ENCODE data around the gene NAAA.
"Not testable (repeated sequence)": the region's sequence is repeated elsewhere in the genome, so short reads cannot be mapped to it uniquely, and the experiment has no call there.

Gene NAAA

DNA sequence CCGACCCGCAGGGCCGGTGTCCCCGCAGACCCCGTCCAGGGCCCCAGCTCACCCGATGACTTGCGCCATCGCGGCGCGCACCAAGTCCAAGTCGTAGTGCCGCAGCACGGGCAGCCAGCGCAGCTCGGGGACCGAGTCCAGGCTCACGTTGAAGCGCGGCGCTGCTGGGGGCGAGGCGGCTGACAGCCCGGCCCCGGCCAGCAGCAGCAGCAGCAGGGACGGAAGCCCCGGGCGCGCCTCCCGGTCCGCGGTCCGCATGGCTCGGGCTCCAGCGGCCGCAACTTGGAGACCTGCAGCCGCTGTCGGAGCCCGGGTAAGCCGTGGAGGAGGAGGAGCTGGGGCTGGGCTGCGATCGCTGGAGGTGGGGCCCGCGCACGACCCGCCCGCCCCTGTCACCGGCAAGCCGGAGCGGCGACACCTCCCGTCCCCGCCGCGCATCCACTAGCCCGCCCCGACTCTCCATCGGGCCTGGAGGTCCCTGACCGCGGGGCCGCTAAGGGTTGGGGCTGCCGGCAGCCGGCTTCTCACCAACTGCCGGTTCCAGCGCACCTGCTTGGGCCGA, at the start of gene NAAA:
Gene NAAA, minus strand, starts transcription at position 322 of the 562 bp plus-strand sequence. Its CDS starts 64 bp downstream, at position 258.
- DNase-seq (ENCODE audit: low read depth in 2 of 2), result peak; percentile 65 to 75

DNA sequence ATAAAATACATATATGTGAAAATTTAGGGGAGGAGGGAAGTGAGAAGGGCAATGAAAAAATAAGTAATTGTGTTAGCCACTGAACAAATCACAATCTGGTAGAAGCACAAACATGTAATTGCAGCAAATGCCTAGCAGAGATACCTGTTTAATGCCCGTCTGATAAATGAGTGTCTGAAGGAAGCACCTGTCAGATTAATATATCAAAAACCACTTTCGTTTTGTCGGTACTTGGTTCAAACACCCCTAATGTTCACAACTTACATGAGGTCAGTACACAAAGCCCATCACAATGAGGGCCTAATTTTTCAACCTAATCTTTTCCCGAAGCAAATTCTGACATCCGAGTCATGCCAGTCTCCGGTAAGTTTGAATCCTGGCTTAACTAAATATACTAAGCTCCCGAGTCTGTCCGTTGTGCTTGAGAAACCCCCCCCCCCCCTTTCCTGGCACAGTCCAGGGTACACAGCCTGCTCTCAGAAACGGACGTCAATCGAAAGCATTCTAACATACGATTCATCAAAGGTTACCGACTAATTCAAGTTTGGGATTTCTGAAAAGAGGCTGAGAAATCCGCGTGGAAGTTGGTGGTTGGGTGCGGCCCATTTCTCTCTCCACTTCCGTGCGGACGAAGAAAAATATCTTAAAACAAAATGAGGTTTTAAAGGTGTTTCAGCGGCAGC, 49.2 kb upstream of the NAAA start:
- no peak for DNase-seq (ENCODE audit: low read depth in 2 of 2)

DNA sequence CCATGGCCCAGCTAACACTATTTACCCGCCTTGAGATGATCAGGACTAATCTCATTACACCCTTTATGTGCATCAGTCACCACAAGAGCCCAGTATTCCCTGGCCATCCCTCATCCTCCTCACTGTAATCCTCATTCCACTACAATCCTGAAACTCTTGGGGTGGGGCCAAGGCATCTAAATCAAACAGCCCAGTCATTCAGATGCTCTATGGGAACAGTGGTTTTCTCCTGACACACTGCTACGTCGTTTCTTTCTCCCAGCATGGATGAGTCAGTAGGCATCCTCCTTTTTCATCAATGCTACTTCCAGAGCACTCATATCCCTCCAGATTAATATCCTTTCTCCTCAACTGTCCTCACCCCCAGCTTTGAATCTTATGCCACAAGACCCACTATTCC, 44.3 kb upstream of the NAAA start:
- DNase-seq (ENCODE audit: low read depth in 2 of 2), result no peak

DNA sequence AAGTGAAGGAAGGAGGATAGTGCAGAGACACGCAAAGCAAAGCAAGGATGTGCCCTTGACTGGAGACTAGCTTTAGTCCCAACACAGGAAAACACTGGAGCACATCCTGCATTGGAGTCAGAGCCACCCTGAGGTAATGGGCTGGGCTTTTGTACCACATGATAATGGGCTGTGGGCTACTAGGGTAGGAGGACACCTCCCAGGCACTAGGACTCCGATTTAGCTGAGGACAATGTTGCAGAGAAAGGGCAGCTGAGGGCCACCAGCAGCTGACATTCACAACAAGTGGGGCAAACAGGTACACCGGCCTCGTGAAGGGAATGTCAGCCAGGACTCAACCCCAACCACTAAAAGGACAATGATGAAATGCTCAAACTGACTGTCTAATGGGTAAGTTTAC, 39.8 kb upstream of the NAAA start:
- no peak for DNase-seq (ENCODE audit: low read depth in 2 of 2)

DNA sequence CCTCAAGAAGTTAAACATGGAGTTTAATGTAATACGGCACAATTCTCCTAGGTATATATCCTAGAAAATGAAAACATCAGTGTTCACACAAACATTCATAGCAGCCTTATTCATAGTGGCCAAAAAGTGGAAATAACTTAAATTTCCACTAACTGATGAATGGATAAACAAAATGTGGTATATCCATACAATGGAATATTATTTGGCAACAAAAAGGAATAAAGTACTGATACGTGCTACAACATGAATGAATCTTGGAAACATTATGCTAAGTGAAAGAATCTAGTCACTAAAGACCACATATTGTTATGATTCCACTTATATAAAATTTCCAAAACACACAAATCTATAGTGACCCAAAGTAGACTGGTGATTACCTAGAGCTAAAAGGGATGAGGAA, 35.4 kb upstream of the NAAA start:
- no peak for DNase-seq (ENCODE audit: low read depth in 2 of 2)

GRCh38 chr4:75973766-75974165, 33.0 kb upstream of the NAAA start:
- DNase-seq (ENCODE audit: low read depth in 2 of 2), result no peak

DNA sequence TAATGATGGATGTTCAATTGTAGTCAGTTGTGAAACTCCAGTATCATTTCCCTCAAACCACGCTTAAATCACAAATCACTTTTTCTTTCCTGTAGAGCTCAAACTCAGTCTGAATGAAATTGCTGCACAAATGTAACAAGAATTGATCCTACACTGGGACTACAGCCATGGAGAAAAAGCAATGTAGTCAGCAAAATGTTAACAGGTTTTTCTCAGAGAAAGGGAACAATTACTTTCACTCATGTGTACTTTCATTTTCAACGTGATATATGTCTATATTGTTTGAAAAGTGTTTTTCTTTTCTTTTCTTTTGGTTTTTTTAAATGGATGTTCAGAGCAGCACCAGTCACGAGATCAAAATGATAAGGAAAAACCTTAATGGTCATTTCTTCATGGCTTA, 27.3 kb upstream of the NAAA start:
- no peak for DNase-seq (ENCODE audit: low read depth in 2 of 2)

DNA sequence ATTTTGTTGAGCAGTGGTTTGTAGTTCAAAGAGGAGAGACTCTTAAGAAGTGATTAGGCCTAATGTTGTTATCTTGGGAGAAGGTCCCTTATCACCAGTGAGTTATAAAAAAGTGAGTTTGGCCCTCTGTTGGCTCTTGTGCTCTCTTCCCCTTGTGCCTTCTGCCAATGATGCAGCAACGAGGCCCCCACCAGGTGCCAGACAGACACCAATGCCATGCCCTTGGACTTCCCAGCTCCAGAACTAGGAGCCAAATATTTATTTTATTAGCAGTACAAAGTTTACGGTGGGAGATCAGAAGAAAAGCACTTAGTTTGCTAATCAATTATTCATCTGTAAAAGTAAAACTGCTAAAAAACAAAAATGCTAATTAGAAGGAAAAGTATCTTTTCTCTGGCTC, 22.7 kb upstream of the NAAA start:
- DNase-seq (ENCODE audit: low read depth in 2 of 2), result no peak

DNA sequence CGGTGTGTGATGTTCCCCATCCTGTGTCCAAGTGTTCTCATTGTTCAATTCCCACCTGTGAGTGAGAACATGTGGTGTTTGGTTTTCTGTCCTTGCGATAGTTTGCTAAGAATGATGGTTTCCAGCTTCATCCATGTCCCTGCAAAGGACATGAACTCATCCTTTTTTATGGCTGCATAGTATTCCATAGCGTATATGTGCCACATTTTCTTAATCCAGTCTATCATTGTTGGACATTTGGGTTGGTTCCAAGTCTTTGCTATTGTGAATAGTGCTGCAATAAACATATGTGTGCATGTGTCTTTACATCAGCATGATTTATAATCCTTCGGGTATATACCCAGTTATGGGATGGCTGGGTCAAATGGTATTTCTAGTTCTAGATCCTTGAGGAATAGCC, 21.3 kb upstream of the NAAA start:
- DNase-seq (ENCODE audit: low read depth in 2 of 2), result not testable (repeated sequence)

- DNase-seq (ENCODE audit: low read depth in 2 of 2), result not testable (repeated sequence)
Measured at GRCh38 chr4:75958546-75958945, 17.7 kb upstream of the NAAA start.

GRCh38 chr4:75954811-75955210, 14.0 kb upstream of the NAAA start:
- not testable (repeated sequence) for DNase-seq (ENCODE audit: low read depth in 2 of 2)

DNA sequence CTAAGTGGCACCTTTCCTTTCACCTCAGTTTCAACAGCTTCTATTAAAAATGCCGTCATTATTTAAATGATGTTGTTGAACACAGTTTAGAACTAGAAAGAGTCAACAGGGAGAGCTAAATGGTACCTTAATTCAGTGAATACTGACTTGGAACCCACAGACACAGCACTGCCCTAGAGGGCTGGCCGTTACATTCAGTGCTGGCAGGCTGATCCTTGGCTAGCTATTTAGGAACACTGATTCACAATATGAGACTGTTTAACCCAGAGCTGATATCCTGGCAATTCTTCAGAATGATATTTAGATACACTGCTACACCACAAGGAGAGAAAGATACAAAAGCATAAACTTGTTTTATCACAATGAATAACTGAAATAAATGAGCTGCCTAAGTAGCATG, 12.7 kb upstream of the NAAA start:
- DNase-seq (ENCODE audit: low read depth in 2 of 2), result no peak

- DNase-seq (ENCODE audit: low read depth in 2 of 2), result no peak
Measured at GRCh38 chr4:75950213-75950815, 9.5 kb upstream of the NAAA start.

- no peak for DNase-seq (ENCODE audit: low read depth in 2 of 2)
Measured at GRCh38 chr4:75948822-75949444, 8.1 kb upstream of the NAAA start.

- peak; percentile 59 to 78 for DNase-seq (ENCODE audit: low read depth in 2 of 2)
Measured at GRCh38 chr4:75939890-75940691, 722 bp downstream of the NAAA start.

DNA sequence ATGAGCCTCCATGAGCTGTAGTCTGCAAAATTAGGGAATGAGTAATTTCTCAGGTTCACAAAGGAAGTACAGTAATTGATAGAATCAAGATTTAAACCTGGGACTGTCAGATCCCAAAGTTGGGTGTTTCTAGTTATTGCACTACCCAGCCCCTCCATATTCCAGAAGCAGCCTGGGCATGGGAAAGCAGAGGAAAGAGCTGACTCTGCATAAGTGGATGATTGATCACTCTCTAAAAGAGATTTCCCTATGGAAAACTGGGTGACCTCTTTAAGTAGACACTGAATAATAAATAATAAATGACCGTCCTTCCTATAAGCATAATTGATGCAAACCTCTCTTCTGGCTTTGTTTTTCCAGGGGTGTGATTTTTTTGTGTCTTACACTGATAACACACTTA, 5.2 kb downstream of the NAAA start:
- no peak for DNase-seq (ENCODE audit: low read depth in 2 of 2)

- DNase-seq (ENCODE audit: low read depth in 2 of 2), result no peak
Measured at GRCh38 chr4:75930152-75930551, 10.7 kb downstream of the NAAA start.

DNA sequence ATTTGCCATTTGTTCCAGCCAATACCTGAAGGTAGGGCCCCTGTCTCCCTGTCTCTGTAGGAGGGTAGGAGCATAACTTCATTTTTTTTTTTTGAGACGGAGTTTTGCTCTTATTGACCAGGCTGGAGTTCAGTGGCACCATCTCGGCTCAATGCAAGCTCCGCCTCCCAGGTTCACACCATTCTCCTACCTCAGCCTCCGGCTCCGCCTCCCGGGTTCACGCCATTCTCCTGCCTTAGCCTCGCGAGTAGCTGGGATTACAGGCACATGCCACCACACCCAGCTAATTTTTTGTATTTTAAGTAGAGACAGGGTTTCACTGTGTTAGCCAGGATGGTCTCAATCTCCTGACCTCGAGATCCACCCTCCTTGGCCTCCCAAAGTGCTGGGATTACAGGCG, 15.9 kb downstream of the NAAA start:
- DNase-seq (ENCODE audit: low read depth in 2 of 2), result not testable (repeated sequence)

DNA sequence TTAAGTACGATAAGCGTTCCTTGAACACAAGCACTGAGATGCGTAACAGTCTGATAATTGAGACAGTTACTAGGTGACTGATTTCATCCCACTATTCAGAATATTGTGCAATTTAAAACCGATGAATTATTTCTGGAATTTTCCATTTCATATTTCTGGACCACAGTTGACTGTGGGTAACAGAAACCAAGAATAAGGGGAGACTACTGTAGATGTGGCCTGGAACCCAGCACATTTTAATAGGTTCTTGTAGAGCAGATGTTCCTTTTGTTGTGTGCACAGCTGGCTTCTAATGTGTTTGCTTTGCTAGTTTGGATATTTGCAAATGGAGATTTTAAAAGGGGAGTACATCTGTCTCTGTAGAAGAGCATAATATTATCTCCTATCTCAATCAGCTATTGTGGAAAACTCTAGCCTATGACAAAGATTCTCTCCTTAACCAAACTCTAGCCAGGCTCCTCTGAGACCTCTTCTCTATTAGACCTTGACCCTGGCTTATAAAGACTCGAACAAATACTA, 16.4 kb downstream of the NAAA start:
- DNase-seq (ENCODE audit: low read depth in 2 of 2), result no peak

DNA sequence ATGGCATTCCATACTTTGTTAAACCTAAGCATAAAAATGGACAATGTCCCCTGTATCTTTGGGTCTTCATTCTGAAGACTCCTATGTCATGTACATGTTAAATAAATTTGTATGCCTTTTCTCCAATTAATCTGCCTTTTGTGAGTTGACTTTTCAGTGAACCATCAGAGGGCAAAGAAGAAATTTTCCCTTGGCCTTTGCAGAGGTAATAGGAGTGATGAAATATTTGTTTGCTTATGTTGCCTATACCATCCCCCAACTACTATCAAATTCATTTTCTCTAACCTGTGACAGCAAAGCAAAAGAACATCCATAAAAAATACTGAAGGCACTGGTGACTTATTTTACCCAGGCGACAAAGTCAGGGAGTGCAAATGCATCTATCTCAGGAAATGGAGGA, 18.2 kb downstream of the NAAA start:
- no peak for DNase-seq (ENCODE audit: low read depth in 2 of 2)

- DNase-seq (ENCODE audit: low read depth in 2 of 2), result no peak
Measured at GRCh38 chr4:75921910-75922309, 18.9 kb downstream of the NAAA start.

DNA sequence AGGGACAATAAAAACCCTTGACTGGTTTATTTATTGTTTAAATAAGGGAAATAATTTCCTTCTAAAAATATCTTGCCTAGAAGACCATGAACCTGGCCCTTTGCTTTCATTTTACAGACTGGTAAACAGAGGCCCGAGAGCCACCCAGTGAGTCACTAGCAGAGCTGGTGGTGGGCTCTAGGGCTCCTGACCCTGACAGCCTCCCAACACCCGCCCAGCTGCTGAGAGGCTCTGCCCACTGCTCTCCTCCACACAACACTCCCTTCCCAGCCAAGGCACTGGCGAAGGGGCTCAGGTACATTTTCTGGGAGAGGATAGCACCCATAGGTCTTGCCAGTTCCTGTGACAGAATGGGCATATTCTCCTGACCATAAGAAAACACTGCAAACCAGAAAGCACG, 20.5 kb downstream of the NAAA start:
- no peak for DNase-seq (ENCODE audit: low read depth in 2 of 2)
